BE2C (cell line): ENCODE measurements around the gene SYF2.
"Not testable (repeated sequence)": the region's sequence is repeated elsewhere in the genome, so short reads cannot be mapped to it uniquely, and the experiment has no call there.

Experiments
- DNase-seq: peaks from one replicate; pipeline ENCODE4 v3.0.0-alpha.2; 2020
- H3K27me3 ChIP-seq: fragments of 250-450 bp; sonication (Bioruptor Pico); 2 replicates; pipeline ENCODE4 v1.5.1; 2020; ENCODE audit warnings: mild to moderate bottlenecking
- H3K36me3 ChIP-seq: fragments of 250-450 bp; sonication (Bioruptor Pico); 2 replicates; pipeline ENCODE4 v1.5.1; 2020; ENCODE audit warnings: mild to moderate bottlenecking
- H3K4me1 ChIP-seq: fragments of 250-450 bp; sonication (Bioruptor Pico); 2 replicates; pipeline ENCODE4 v1.5.1; 2020
- H3K4me3 ChIP-seq: 2 replicates; pipeline ENCODE4 v1.5.1; 2011; ENCODE audit warnings: low read depth, low read length
- H3K9me3 ChIP-seq: fragments of 250-450 bp; sonication (Bioruptor Pico); 2 replicates; pipeline ENCODE4 v1.5.1; 2020
- CTCF ChIP-seq: IDR thresholded peaks from 2 replicates; pipeline ENCODE4 v1.5.1; 2012; ENCODE audit warnings: mild to moderate bottlenecking, low read depth, low read length

SYF2 gene

GRCh38 chr1:25192154-25192553 is 40.1 kb downstream of the SYF2 start:
- H3K9me3 ChIP-seq = no peaks in the 10 kb centered on the region
- DNase-seq = no peak
- TF ChIP-seq CTCF = no peak
- H3K27me3 ChIP-seq = no peaks in the 10 kb centered on the region
- no peaks in the 10 kb centered on the region for H3K4me1 ChIP-seq
- H3K36me3 ChIP-seq = no peaks in the 10 kb centered on the region
- no peak overlapping the region for H3K4me3 ChIP-seq

GRCh38 chr1:25190260-25190659 is 42.0 kb downstream of the SYF2 start:
- TF ChIP-seq CTCF = no peak
- DNase-seq = no peak
- no peaks in the 10 kb centered on the region for H3K27me3 ChIP-seq

GRCh38 chr1:25187904-25188303 is 44.4 kb downstream of the SYF2 start:
- not testable (repeated sequence) for H3K4me1 ChIP-seq, DNase-seq, H3K4me3 ChIP-seq, H3K36me3 ChIP-seq, H3K9me3 ChIP-seq, H3K27me3 ChIP-seq

More at GRCh38 chr1:25190260-25190659, 42.0 kb downstream of the SYF2 start:
- Histone ChIP-seq H3K9me3 (no peaks in the 10 kb centered on the region), H3K36me3 (no peaks in the 10 kb centered on the region), H3K4me3 (no peak overlapping the region), H3K4me1 (no peaks in the 10 kb centered on the region)

GRCh38 chr1:25187077-25187476 is 45.2 kb downstream of the SYF2 start:
- TF ChIP-seq CTCF = no peak
- DNase-seq = no peak
- Histone ChIP-seq H3K27me3 (no peaks in the 10 kb centered on the region), H3K4me1 (no peaks in the 10 kb centered on the region), H3K36me3 (no peaks in the 10 kb centered on the region), H3K4me3 (no peak overlapping the region), H3K9me3 (no peaks in the 10 kb centered on the region)

- no peaks in the 10 kb centered on the region for H3K27me3 ChIP-seq
- no peaks in the 10 kb centered on the region for H3K4me1 ChIP-seq
- no peak for DNase-seq
- no peak for TF ChIP-seq CTCF
- no peak overlapping the region for H3K4me3 ChIP-seq
- H3K36me3 ChIP-seq = no peaks in the 10 kb centered on the region
- no peaks in the 10 kb centered on the region for H3K9me3 ChIP-seq
Observed at GRCh38 chr1:25186161-25187007, 45.9 kb downstream of the SYF2 start.

- H3K36me3 ChIP-seq = no peaks in the 10 kb centered on the region
- no peaks in the 10 kb centered on the region for H3K27me3 ChIP-seq
- no peak overlapping the region for H3K4me3 ChIP-seq
- no peak for DNase-seq
- no peak for TF ChIP-seq CTCF
- no peaks in the 10 kb centered on the region for H3K9me3 ChIP-seq
- no peaks in the 10 kb centered on the region for H3K4me1 ChIP-seq
Observed at GRCh38 chr1:25185409-25186160, 46.7 kb downstream of the SYF2 start.
